NCI-H2196 treated with DMSO at 0.1 percent for 48 hours (cell line): Measurements from ENCODE around the gene KRT34.
"Not testable (repeated sequence)": the region's sequence is repeated elsewhere in the genome, so short reads cannot be mapped to it uniquely, and the experiment has no call there.

Experiments
- DNase-seq: peaks from one replicate; lab custom pipeline; 2025; ENCODE audit not compliant: unreplicated experiment; lab: John Stamatoyannopoulos, UW

The KRT34 gene

GRCh38 chr17:41381943-41382342 is at the start of gene KRT34:
KRT34 (minus strand) TSS chr17:41382306; CDS start chr17:41382246, 60 bp downstream.
- DNase-seq = not testable (repeated sequence)

GRCh38 chr17:41430376-41430775 is 48.3 kb upstream of the KRT34 start:
- not testable (repeated sequence) for DNase-seq

GRCh38 chr17:41429667-41430066 is 47.6 kb upstream of the KRT34 start:
- DNase-seq = no peak

- no peak for DNase-seq
Measured at GRCh38 chr17:41428591-41429291, 46.6 kb upstream of the KRT34 start.

- no peak for DNase-seq
Measured at GRCh38 chr17:41424111-41424635, 42.1 kb upstream of the KRT34 start, which contains the start of gene KRT37. KRT37 (minus strand) TSS chr17:41424585; CDS start chr17:41424523, 62 bp downstream.

GRCh38 chr17:41422586-41422985 is 40.5 kb upstream of the KRT34 start:
- not testable (repeated sequence) for DNase-seq

GRCh38 chr17:41421617-41422016 is 39.5 kb upstream of the KRT34 start:
- no peak for DNase-seq

GRCh38 chr17:41421116-41421515 is 39.0 kb upstream of the KRT34 start:
- no peak for DNase-seq

GRCh38 chr17:41420134-41420533 is 38.0 kb upstream of the KRT34 start:
- no peak for DNase-seq

GRCh38 chr17:41419716-41420115 is 37.6 kb upstream of the KRT34 start:
- DNase-seq = no peak

GRCh38 chr17:41418116-41418860 is 36.2 kb upstream of the KRT34 start:
- DNase-seq = no peak

- DNase-seq = no peak
Measured at GRCh38 chr17:41417576-41418015, 35.5 kb upstream of the KRT34 start.

- DNase-seq = no peak
Measured at GRCh38 chr17:41417127-41417526, 35.0 kb upstream of the KRT34 start.

GRCh38 chr17:41416479-41416878 is 34.4 kb upstream of the KRT34 start:
- no peak for DNase-seq

- no peak for DNase-seq
Measured at GRCh38 chr17:41415833-41416335, 33.8 kb upstream of the KRT34 start.

GRCh38 chr17:41415411-41415810 is 33.3 kb upstream of the KRT34 start:
- DNase-seq = no peak

- DNase-seq = no peak
Measured at GRCh38 chr17:41413982-41414381, 31.9 kb upstream of the KRT34 start.

- no peak for DNase-seq
Measured at GRCh38 chr17:41413353-41413957, 31.3 kb upstream of the KRT34 start.

GRCh38 chr17:41411072-41411840 is 29.1 kb upstream of the KRT34 start:
- no peak for DNase-seq

- DNase-seq = no peak
Measured at GRCh38 chr17:41407226-41407625, 25.1 kb upstream of the KRT34 start.

- no peak for DNase-seq
Measured at GRCh38 chr17:41406205-41406604, 24.1 kb upstream of the KRT34 start.
